Activated CD4-positive, alpha-beta T cell treated with anti-CD3 and anti-CD28 coated beads, Interleukin-2, amount 50 U/mL, for 1 hour (primary cell): ENCODE data around the gene EEF2K.

ENCODE experiments used
- DNase-seq: peaks from one replicate; pipeline ENCODE4 v3.0.0-alpha.2; 2020

The EEF2K gene

DNA sequence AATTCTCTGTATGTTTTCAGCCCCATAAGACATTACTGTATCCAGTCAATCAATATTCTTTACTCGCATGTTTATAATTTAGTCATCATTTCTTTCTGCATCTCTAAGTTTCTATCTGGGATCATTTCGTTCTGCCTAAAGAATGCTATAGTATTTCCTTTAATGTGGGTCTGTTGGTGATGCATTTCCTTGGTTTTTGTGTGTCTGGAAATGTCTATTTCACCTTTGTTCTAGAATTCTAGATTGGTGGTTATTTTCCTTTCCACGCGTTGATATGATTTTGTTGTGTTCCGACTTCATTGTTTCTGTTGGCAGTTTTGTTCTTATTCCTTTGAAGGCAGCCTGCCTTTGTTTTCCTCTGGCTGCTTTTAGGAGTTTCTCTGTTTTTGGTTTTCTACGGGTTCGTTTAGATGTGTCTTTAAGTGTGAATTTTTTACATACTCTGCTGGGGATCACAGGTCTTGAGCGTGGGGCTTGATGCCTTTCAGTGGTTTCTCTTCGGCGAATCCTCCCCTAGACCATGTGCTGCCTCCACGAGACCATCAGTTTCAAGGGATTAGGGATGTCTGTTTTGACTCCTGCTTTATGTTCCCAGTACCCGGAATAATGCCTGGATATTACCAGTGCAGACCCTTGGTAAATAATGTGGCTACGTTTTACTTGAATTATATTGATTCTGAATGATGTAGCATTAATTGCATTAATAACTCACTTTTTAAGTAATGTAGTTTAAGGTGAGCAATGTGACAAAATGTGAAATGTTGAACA is 114.7 kb downstream of the EEF2K start:
- DNase-seq: no peak

DNA sequence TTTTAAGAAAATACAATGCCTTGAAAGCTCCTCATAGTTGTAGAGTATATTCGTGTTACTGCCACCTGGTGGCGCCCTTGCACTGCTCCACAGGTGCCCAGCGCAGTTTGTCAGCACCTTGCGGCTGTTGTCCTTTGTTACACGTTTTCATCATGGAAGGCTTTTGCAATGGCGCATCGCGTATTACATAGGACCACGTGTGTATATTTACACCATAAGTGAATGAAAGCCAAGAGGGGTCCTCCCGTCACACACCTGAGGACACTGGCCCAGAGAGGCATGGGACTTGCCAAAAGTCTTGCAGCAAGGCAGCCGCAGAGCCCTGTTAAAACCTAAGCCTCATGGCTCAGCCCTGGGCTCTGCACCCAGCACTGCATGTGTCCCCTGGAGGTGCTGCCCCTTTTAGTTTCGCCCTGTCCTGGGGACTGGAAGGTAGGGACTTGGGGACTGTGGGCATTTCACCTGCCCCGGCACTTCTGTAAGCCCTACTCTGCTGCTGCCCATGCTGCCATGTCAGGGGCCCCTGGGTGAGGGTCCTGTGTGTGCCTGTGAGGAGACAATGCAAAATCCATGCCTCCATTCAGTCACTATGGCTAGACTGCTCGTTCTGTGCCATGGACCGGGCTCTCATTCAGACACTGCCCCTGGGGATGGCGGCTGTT is 115.4 kb downstream of the EEF2K start:
- peak; percentile 74 for DNase-seq

DNA sequence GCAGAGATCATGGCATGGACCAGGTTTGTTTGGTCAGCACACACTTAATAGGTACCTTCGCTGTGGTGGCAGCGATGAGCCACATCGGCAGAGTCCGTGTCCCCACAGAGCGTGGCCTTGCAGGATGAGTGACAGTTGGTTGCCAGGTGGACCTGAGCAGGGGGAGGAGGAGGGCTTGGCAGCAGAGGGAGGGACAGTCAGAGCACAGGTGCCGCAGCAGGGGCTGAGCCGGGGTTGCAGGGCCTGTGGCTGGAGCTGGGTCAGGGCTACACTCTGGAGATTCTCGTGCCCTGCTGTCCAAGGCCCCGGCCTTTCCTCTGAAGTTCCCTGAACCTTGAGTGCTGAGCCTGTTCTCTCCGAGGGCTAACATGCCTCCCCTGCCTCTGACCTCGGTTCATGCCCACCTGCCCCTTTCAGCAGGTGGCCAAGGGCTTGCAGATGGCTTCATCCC is 116.0 kb downstream of the EEF2K start:
- no peak for DNase-seq

DNA sequence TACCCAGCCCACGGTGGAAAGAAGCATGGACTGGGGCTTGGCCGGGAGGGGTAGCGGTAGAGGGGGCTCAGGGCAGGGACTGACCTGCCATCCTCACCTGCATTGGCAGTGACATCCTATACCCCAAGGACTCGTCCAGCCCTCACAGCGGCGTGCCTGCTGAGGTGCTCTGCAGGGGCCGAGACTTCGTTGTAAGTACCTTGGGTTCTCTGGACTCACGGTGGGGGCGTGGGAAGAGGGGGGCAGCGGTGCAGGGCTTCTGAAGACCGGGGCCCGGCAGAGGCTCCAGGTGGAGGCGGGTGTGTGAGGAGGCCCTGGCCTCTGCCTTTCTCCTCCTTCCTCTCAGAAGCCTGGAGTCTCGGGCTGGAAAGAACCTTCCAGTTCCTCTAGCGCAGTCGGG is 116.7 kb downstream of the EEF2K start:
- no peak for DNase-seq

DNA sequence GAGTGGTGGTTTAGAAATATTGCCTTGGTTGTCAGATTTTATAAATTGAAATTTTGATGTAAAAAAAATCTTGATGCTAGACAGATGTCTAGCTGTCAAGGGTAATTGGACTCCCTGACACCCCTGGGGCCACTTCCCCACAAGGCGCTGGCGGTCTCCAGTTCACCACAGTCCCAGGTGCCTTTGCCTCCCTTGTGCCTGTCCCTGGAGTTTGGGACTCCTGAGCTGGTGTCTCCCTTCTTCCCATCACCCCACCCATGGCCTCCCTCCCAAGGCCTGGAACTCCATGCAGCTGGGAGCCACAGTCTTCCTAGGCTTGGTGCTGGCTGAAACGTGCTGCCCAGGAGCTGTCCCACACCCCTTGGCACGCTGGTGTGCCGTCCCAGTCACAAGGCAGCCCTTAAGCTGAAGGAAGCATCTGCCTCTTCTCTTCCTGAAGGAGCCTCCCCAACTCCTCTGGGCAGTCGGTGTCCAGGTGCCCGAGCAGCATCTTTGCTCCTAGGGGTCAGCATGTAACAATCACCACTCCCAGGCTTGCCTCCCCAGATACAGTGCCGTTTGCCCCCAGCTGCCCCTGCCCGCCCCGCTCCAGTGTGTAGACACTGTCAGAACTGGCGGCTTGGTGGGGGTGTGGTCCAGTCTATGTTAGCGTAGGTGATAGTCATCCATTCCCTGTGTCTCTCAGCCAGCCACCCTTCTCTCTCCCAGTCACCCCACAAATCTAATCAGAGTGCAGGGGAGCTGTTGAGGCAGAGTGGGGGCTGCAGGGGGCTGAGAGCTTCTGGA is 117.3 kb downstream of the EEF2K start:
- DNase-seq: no peak

DNA sequence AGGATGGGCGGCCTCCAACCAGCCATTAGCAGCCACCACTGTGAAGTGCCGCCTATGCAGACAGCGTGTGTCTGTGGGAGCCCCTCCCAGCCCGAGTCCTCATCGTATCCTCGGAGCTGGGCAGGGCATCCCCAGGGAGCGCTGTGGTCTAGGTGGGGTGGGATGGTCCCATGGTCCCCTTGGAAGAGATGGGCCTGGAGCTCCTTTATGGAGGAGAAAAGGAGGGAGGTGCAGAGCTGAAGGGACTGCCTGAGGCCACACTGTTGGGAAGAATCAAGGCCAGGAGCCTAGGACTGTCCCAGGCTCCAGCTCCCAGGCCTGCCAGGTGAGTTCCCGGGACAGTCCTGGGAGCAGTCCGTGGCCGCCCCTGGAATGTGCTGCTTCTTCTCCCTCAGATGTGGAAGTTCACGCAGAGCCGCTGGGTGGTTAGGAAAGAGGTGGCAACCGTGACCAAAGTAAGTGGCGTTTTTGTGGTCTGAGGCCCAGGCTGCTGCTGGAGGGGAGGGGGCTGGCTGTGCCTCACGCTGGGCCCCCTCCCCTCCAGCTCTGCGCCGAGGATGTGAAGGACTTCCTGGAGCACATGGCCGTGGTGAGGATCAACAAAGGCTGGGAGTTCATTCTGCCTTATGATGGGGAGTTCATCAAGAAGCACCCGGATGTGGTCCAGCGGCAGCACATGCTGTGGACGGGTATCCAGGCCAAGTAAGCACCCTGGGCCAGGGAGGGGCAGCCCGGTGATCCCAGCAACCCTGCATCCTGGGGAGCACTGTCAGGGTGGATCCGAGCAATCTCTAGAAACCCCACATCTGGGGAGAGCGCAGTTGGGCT is 118.1 kb downstream of the EEF2K start:
- DNase-seq: no peak

DNA sequence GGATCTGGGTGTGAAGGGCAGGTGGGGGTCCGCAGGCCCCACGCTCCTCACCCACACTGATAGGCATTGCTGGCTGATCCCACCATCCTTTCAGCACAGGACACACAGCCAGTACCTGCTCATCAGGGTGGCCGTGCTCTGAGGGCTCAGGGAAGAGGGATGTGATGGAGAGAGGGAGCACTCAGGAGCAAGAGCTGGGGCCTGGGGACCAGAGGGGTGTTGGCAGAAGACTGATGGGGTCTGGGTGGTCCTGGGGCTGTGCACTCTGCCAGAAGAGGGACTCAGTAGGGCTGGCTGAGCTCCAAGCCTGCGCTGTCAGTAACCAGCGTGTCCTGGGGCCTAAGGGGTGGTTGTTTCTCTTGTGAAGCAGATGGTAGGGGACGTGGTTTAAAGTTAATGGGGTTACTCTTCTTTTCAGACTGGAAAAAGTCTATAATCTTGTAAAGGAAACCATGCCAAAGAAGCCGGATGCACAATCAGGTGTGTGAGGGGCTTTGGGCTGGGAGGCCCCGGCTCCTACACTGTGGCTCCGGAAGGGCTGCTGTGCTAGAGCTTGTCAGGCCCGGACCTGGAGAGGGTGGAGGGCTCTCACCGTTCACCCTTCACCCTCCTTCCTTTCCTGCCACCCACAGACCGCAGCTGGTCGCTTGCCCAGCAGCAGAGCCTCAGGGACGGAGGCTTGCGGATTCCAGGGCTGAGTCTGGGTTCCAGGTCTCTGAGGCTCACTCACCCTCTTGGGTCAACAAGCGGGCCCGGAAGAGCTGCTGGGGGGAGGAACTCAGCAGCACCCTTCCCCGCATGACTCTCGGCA is 118.9 kb downstream of the EEF2K start:
- DNase-seq: no peak

DNA sequence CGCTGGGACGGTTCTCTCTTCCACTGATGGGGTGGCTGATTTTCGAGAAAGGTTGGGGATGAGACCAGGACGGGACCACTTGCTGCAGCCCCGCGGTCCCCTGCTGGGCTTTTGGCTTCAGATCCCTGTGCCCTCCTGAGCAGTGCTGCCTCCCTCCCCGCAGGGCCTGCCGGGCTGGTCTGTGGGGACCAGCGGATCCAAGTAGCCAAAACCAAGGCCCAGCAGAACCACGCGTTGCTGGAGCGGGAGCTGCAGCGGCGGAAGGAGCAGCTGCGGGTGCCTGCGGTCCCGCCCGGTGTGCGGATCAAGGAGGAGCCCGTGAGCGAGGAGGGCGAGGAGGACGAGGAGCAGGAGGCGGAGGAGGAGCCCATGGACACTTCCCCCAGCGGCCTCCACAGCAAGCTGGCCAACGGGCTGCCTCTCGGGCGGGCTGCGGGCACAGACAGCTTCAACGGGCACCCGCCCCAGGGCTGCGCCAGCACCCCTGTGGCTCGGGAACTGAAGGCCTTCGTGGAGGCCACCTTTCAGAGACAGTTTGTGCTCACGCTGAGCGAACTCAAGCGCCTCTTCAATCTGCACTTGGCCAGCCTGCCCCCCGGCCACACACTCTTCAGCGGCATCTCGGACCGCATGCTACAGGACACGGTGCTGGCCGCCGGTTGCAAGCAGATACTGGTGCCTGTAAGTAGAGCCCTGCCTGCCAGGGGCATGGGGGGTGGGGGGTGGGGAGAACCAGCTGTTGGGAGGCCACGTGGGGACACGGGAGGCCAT is 119.7 kb downstream of the EEF2K start:
- DNase-seq: no peak

DNA sequence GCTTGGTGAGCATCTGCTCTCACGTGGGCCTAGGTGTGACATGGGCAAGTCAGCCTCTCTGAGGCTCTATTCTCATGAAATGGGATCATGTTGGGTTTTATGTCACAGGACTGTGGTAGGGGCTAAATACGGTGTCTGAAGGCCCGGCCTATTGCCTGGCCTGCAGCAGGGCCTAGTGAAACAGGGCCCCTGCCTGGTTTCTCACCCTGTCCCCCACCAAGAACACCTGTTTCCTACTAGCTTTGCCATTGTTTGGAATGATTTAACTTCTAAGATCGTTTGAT is 120.2 kb downstream of the EEF2K start:
- DNase-seq: no peak

DNA sequence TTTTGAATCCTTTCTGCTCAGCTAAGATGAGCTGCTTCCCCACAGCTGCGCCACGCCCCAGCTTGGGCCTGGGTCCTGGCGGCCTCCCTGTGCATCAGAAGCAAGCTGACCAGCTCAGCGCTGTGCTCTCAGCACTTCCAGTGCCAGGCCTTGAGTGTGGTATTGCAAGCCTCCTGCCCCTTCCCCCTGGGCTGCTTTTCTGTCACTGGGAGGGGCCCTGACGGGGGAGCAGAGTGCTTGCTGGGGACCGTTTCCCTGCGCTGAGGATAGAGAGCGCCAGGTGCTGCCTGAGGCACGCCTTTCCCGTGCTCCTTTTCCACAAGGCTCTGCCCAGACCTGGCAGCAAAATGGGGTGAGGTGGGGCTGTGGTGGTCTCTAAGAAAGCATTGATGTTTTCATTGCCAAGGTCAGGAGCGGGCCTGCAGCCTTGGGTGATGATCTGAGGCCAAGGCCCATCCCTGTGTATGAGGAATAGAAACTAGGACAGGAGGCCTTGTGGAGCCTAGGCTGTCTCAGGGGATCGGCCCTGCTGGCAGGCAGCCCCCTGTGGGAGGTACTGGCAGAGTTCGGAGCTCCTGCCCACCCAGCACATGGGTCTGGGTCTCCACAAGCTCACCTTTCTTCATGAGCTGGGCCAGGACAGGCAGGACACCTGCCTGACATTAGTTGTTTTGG is 120.8 kb downstream of the EEF2K start:
- no peak for DNase-seq

DNA sequence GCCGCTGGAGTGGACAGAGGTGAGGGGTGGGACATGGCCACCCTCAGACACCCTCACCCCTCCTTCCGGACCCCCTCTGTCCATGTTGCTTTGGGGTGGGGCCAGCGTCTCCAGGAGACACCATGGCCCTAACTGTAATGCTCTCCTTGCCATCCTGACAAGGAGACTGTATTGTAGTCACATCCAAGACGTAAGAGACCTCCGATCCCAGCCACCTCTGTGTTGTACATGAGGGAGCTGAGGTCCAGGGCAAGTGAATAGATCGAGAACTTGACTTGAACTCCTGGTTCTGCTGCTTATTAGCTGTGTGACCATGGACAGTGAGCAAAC is 121.3 kb downstream of the EEF2K start:
- DNase-seq: no peak

DNA sequence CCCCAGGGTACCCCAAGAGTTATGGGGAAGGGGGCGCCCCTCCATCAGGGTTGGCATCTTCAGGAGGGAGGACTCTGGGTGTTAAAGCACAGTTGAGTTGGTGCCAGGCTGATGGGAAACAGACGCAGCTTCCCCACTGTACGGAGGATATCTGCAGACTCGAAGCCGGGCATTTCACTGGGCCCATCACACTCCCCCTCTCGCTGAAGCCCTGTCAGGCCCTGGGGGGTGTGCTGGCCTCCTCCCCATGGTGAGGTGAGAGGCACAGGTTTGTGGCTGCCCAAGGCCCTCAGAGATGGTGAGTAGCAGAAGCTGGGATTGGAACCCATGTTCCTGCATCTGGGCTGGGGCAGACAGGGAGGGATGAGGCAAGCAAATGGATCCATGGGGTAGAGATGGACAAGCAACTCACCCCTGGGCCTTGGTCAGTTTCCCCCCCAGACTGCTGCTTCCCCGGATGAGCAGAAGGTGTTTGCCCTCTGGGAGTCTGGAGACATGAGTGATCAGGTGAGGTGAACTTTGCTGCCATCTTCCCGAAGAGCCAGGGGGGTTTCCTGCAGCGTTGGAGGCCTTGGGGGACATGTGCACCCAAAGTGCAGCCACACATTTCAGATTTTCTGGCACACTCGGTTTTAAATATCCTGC is 122.1 kb downstream of the EEF2K start:
- DNase-seq: no peak

DNA sequence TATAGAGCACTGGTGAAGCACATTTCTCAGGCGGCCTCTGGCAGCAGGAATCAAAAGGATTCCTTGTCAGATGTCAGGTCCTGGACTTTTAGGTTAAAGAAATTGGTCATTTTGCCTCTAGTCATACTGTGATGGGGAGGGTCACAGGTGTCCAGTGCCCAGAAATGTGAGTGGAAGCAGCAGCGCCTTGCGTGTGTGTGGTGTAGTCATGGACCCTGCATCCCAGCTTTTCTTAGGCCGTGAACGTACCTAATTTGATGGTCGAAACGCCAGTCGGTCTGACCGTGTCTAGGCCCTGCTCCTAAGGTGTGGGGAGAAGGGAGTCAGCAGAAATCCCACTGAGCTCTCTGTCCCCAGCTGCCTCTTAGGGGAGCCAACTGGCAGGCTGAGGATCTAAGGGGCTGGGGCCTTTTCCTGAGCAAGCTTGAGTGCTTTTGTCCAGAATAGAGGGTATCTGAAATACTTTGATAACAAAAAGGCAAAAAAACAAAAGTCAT is 123.2 kb downstream of the EEF2K start:
- DNase-seq: no peak

DNA sequence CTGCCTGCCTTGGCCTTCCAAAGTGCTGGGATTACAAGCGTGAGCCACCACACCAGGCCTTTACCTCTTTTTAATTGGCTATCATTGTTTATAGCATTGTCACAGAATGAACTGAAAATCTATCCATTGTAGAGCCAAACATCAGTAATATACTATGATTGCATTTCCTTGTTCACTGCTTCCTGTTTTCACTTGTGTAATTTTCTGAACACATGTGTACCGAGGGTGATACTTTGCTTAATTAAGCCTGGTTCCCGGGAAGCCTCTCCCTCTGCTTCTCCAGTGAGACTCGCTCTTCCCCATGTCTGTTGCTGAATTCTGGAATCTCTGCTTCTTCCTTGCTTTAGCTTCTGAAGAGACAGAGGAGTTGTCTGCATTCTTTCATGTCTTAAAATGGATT is 124.2 kb downstream of the EEF2K start:
- no peak for DNase-seq

DNA sequence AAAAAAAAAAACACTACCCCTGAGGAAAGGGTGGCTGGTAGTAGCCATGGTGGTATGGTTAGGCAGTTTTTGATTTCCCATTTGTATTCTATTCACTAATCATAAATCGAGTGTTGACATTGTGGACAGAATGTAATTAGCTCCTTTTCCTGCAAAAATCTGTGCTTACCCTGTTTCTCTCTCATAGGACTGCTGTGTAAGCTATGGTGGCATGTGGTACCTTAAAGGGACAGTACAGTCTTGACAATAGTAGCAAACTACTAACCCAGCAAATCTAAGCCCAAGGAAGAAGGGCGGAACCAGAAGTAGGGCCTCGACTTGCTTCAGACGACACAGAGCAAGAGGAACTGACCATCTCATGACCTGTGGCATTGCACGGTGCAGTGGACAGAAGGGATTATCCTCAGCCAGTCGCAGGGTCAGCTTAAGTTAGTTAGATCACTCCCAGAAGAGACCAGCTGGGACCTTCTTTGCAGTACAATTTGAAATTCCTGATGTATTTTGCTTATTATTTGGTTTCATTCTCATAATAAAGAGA is 127.4 kb downstream of the EEF2K start:
- DNase-seq: no peak

DNA sequence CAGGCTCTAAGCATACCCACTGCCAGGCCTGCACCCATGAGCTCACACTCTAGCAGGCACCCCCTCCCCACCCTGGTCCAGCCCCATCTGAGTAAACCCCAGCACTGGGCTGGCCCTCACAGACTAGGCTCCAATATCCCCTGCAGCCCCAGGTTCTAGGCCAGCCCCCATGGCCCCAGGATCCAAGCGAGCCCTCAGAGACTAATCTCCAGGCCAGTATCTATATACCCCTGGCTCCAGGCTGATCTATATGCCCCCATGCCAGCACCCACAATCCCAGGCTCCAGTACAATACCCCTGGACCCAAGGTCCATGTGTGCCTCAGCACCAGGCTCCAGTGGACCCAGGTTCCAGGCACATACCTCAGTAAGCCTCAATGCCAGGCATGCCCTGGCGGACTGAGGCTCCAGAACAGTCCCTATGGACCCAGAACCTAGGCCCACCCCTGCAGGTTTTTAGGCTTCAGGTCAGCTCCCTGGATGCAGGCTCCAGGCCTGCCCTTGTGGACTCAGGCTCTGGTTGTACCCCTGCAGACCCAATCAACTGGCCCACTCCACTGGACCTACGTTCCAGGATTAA is 129.7 kb downstream of the EEF2K start:
- DNase-seq: no peak

DNA sequence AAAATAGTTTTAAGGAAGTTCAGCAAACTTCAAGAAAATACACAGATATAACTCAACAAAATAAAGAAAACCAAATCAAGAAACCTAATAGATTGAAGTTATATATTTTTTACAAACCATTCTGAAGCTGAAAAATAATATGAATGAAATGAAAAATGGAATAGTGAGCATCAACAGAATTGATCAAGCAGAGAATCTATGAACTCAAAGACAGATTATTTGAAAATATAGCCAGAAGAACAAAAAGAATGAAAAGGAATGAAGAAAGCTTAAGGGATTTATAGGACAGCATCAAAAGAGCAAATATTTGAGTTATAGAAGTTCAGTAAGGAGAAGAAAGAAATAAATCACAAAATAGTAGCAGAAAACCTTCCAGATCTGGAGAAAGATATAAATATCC is 130.5 kb downstream of the EEF2K start:
- DNase-seq: no peak

DNA sequence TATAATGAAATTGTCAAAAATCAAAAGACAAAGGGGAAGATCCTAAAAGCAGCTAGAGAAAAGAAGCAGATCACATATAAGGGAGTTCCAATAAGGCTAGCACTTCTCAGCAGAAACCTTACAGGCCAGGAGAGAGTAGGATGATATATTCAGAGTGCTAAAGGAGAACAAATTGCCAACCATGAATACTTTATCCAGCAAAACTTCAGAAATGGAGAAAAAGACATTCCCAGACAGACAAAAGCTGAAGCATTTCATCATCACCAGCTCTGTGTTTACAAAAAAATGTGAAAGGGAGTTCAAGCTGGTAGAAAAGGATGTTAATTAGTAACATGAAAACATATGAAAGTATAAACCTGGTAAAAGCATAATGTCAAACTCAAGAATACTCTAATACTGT is 131.0 kb downstream of the EEF2K start:
- DNase-seq: no peak

DNA sequence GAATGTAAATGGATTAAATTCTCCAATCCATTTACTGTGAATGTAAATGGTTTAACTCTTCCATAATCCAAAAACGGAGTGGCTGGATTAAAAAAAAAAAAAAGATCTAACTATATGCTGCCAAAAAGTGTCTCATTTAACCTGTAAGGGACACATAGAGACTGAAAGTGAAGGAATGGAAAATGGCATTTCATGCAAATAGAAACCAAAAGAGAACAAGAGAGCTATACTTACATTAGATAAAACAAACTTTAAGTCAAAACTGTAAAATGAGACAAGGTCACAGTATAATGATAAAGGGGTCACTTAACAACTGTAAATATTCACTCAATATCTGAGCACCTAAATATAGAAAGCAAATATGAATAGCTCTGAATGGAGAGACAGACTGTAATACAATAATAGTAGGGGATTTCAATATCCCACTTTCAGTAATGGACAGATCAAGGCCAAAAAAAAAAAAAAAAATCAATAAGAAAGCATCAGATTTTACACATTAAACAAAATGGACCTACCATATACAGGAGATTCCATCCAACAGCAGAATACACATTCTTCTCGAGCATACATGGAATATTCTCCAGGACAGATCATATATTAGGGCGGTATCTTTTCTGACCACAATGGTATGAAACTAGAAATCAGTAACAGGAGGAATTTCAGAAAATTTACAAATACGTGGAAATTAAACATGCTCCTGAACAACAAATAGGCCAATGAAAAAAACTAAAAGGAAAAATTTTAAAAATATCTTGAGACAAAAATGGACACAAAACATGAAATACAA is 132.0 kb downstream of the EEF2K start:
- DNase-seq: no peak
